GM12878 (cell line): Measurements from ENCODE around the gene SLC39A13. TPM values are rescaled to one million over a fixed set of nuclear protein-coding genes. Genes with fewer than 3 reads are reported as not detected.

Experiments
- BACH1 ChIP-seq: fragments of 450-650 bp; IDR thresholded peaks from 2 replicates; pipeline ENCODE4 v1.6.1; 2017; ENCODE audit warnings: mild to moderate bottlenecking, borderline replicate concordance
- BHLHE40 ChIP-seq, 2 experiments: fragments of 450-650 bp in 1 of 2; IDR thresholded peaks; 2 replicates each; pipeline ENCODE4 v1.6.1; 2011 to 2017; ENCODE audit warnings: low read depth in 2 of 2, borderline replicate concordance in 1 of 2, improper control_type of control experiment in 1 of 2, low read length in 1 of 2, mild to moderate bottlenecking in 1 of 2
- DPF2 ChIP-seq: fragments of 450-650 bp; IDR thresholded peaks from 2 replicates; pipeline ENCODE4 v1.6.1; 2017; ENCODE audit warnings: mild to moderate bottlenecking
- E4F1 ChIP-seq: fragments of 450-650 bp; IDR thresholded peaks from 2 replicates; pipeline ENCODE4 v1.6.1; 2018; ENCODE audit warnings: borderline replicate concordance, mild to moderate bottlenecking; ENCODE audit not compliant: partially characterized antibody
- HDGF ChIP-seq: fragments of 450-650 bp; IDR thresholded peaks from 2 replicates; pipeline ENCODE4 v1.6.1; 2016; ENCODE audit warnings: antibody characterized with exemption
- IRF5 ChIP-seq: fragments of 450-650 bp; IDR thresholded peaks from 2 replicates; pipeline ENCODE4 v1.6.1; 2017; ENCODE audit warnings: borderline replicate concordance
- NBN ChIP-seq: fragments of 450-650 bp; IDR thresholded peaks from 2 replicates; pipeline ENCODE4 v1.6.1; 2016
- NFIC ChIP-seq: IDR thresholded peaks from 2 replicates; pipeline ENCODE4 v1.6.1; 2012; ENCODE audit warnings: low read depth, mild to moderate bottlenecking, inconsistent platforms, low read length, moderate library complexity
- SP1 ChIP-seq: IDR thresholded peaks from one replicate; pipeline ENCODE4 v1.6.1; 2011; ENCODE audit warnings: low read depth, low read length
- YBX1 ChIP-seq: fragments of 450-650 bp; IDR thresholded peaks from 2 replicates; pipeline ENCODE4 v1.6.1; 2016; ENCODE audit warnings: antibody characterized with exemption
- ZBTB40 ChIP-seq: fragments of 450-650 bp; IDR thresholded peaks from 2 replicates; pipeline ENCODE4 v1.6.1; 2016; ENCODE audit warnings: mild to moderate bottlenecking, moderate library complexity, borderline replicate concordance
- ZNF592 ChIP-seq: fragments of 450-650 bp; IDR thresholded peaks from 2 replicates; pipeline ENCODE4 v1.6.1; 2017; ENCODE audit warnings: mild to moderate bottlenecking, moderate library complexity
- ZNF687 ChIP-seq: fragments of 450-650 bp; IDR thresholded peaks from 2 replicates; pipeline ENCODE4 v1.6.1; 2017; ENCODE audit warnings: mild to moderate bottlenecking, moderate library complexity
- polyA plus RNA-seq, 11 experiments: library from polyadenylated mRNA; depleted of rRNA in 4 of 11; unstranded in 6 of 11; stranded (reverse) in 5 of 11; fragments of >200 nt; fragmentation: Nextera tagmentation in 4 of 11; fragmentation: Illumina TruSeq in 1 of 11; extraction: Ambion mirVana in 4 of 11; extraction: Trizol in 1 of 11; gene quantifications; 1 replicate in 1 of 11; 2 replicates in 10 of 11; pipeline versions ENCODE4 v1.2.1 to v1.2.3, GENCODE V29; 2011 to 2016; ENCODE audit warnings: inconsistent platforms in 2 of 11, missing spikeins in 2 of 11, low read depth in 1 of 11
- total RNA-seq, 4 experiments: library from RNA; depleted of rRNA in 3 of 4; stranded (reverse); fragments of >200 nt in 3 of 4; fragmentation: Illumina TruSeq in 1 of 4; extraction: Trizol in 1 of 4; gene quantifications; 2 replicates each; pipeline versions ENCODE4 v1.2.1 to v1.2.3, GENCODE V29; 2013 to 2021

The SLC39A13 gene
- total and polyA plus RNA-seq, 10 of the 15 experiments (the other 5 are each of a cell fraction or from before 2014, with no cell fraction given) = 0.23 to 19.8 (median 6.3) TPM

DNA sequence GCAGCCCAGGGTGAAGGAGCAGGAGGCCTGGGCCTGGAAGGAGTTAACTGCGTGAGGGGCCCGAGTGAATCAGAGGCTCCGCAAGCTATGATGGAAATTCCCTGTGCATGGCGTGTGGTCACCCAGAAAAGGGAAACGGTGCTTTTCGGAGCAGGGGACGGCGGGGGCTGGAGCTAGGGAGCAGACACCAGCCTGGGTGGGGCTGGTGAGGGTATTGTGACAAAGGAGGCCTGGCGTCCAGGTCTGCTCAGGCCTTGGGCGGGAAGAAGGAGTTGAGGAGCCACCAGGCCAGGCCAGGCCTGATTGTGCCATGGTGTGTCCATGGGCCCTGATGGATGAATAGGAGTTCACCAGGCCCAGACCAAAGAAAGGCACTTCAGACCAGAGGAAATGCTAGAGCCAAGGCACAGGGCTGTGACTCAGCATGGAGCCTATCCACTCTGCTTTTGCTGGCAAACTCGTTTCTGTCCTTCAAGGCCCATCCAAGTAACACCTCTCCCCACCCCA lies 17.3 kb upstream of the SLC39A13 start (continued):
- TF ChIP-seq ZNF687 (peak; percentile 85), NFIC (peak; percentile 26; the same call in 1 of the 2 replicates), BHLHE40 (IDR thresholded peaks at IDR 0.05; ENCODE audit: borderline replicate concordance in 1 of 2, low read depth in 2 of 2, low read length in 1 of 2) (peak in 1 of 2 experiments; percentile 11; a peak in 1 of 4 replicates), SP1 (peak; percentile 50), HDGF (peak; percentile 59; the same call in 1 of the 2 replicates), DPF2 (peak; percentile 67), YBX1 (no peak), BACH1 (0 out of 2 replicates have a peak, but pooled peaks have one; percentile 43), E4F1 (no peak), ZNF592 (0 out of 2 replicates have a peak, but pooled peaks have one; percentile 12), ZBTB40 (no peak), IRF5 (no peak), NBN (0 out of 2 replicates have a peak, but pooled peaks have one; percentile 48)
